Ascending aorta (tissue), 2 donors: ENCODE measurements around the gene LRRC42. TPM values are rescaled to one million over a fixed set of nuclear protein-coding genes. Genes with fewer than 3 reads are reported as not detected.

Experiments used
- DNase-seq, 2 donors: peaks; one replicate each; pipeline ENCODE4 v3.0.0-alpha.2; 2019; ENCODE audit warnings: low spot score in 2 of 2
- H3K27ac ChIP-seq, 2 donors: fragments of 200-600 bp; sonication (generic); one replicate each; pipeline ENCODE4 v1.5.1; 2016 to 2017; ENCODE audit warnings: mild to moderate bottlenecking in 1 of 2
- H3K27me3 ChIP-seq: fragments of 200-600 bp; sonication (generic); one replicate; pipeline ENCODE4 v1.5.1; 2017
- H3K36me3 ChIP-seq, 2 donors: fragments of 200-600 bp; sonication (generic); one replicate each; pipeline ENCODE4 v1.5.1; 2016
- H3K4me1 ChIP-seq, 2 donors: fragments of 200-600 bp; sonication (generic); one replicate each; pipeline ENCODE4 v1.5.1; 2016 to 2017; ENCODE audit warnings: mild to moderate bottlenecking in 1 of 2
- H3K4me3 ChIP-seq, 2 donors: fragments of 200-600 bp; sonication (generic); one replicate each; pipeline ENCODE4 v1.5.1; 2016 to 2017; ENCODE audit warnings: mild to moderate bottlenecking in 1 of 2
- H3K9me3 ChIP-seq, 2 donors: fragments of 200-600 bp; sonication (generic); one replicate each; pipeline ENCODE4 v1.5.1; 2016
- CTCF ChIP-seq, 3 experiments: fragments of 200-600 bp in 2 of 3; fragments of 450-650 bp in 1 of 3; sonication (generic) in 2 of 3; IDR thresholded peaks; one replicate each; pipeline ENCODE4 v1.5.1; 2016 to 2019; ENCODE audit warnings: antibody characterized with exemption in 3 of 3, mild to moderate bottlenecking in 1 of 3, moderate library complexity in 1 of 3
- intact Hi-C: fragments of 100-400 bp; cut with DNase I; formaldehyde crosslinking; loops from one replicate; pipeline ENCODE4 v1.15.1; 2023
- total RNA-seq: library from RNA; depleted of rRNA; stranded (reverse); fragments of >200 nt; gene quantifications from one replicate; pipeline ENCODE4 v1.1.0, GENCODE V29; 2016

LRRC42 gene
- total RNA-seq, 1 donor from 2014 or later: 28.2 TPM

GRCh38 chr1:53918343-53918742 lies 27.8 kb upstream of the LRRC42 start:
- TF ChIP-seq CTCF (IDR thresholded peaks at IDR 0.05): no peak
- Histone ChIP-seq H3K4me3 (no peak overlapping the region), H3K27me3 (no peaks in the 10 kb centered on the region), H3K27ac (no peak overlapping the region), H3K36me3 (peaks cover 19 to 23% of the 10 kb centered on the region in 2 donors), H3K9me3 (no peaks in the 10 kb centered on the region), H3K4me1 (peaks cover 0 to 2% of the 10 kb centered on the region in 2 donors)
- no peak for DNase-seq
- intact Hi-C loops: no loop called here

GRCh38 chr1:53919675-53920066 lies 26.5 kb upstream of the LRRC42 start:
- H3K27ac ChIP-seq: peak overlapping the region in 1 of 2 donors; percentile 20
- no peaks in the 10 kb centered on the region for H3K9me3 ChIP-seq
- peaks cover 0 to 2% of the 10 kb centered on the region in 2 donors for H3K4me1 ChIP-seq
- intact Hi-C loops: no loop called here
- H3K27me3 ChIP-seq: no peaks in the 10 kb centered on the region
- H3K4me3 ChIP-seq: no peak overlapping the region
- no peak for TF ChIP-seq CTCF (IDR thresholded peaks at IDR 0.05)
- no peak for DNase-seq
- peaks cover 20 to 23% of the 10 kb centered on the region in 2 donors for H3K36me3 ChIP-seq

- Histone ChIP-seq H3K9me3 (no peaks in the 10 kb centered on the region), H3K4me3 (no peak overlapping the region), H3K36me3 (peaks cover 11 to 32% of the 10 kb centered on the region in 2 donors), H3K4me1 (no peaks in the 10 kb centered on the region), H3K27ac (no peak overlapping the region), H3K27me3 (no peaks in the 10 kb centered on the region)
- no peak for TF ChIP-seq CTCF (IDR thresholded peaks at IDR 0.05)
- no peak for DNase-seq
- intact Hi-C loops: no loop called here
These were observed 18.7 kb upstream of the LRRC42 start for GRCh38 chr1:53927376-53927881.

- intact Hi-C loops: no loop called here
- no peak for DNase-seq
- H3K27me3 ChIP-seq: no peaks in the 10 kb centered on the region
- no peaks in the 10 kb centered on the region for H3K4me1 ChIP-seq
- TF ChIP-seq CTCF (IDR thresholded peaks at IDR 0.05): no peak
- H3K27ac ChIP-seq: no peak overlapping the region
- no peak overlapping the region for H3K4me3 ChIP-seq
- H3K9me3 ChIP-seq: no peaks in the 10 kb centered on the region
- H3K36me3 ChIP-seq: peaks cover 5 to 27% of the 10 kb centered on the region in 2 donors
These were observed 16.7 kb upstream of the LRRC42 start for GRCh38 chr1:53929246-53929960.

GRCh38 chr1:53930932-53931331 lies 15.2 kb upstream of the LRRC42 start:
- Histone ChIP-seq H3K36me3 (peaks cover 5 to 23% of the 10 kb centered on the region in 2 donors), H3K27ac (no peak overlapping the region), H3K27me3 (no peaks in the 10 kb centered on the region), H3K4me3 (no peak overlapping the region), H3K9me3 (no peaks in the 10 kb centered on the region), H3K4me1 (no peaks in the 10 kb centered on the region)
- intact Hi-C loops: no loop called here
- no peak for DNase-seq
- no peak for TF ChIP-seq CTCF (IDR thresholded peaks at IDR 0.05)
